ENCODE data around the gene TLR1.
"Not testable (repeated sequence)": the region's sequence is repeated elsewhere in the genome, so short reads cannot be mapped to it uniquely, and the experiment has no call there.

Gene TLR1

GRCh38 chr4:38804654-38805295, at the start of gene TLR1:
TSS of gene TLR1 (minus strand) at chr4:38804791. CDS start at chr4:38798831, 5,960 bp downstream.
- DNase-seq: peak; percentile 71 to 84

GRCh38 chr4:38846015-38846414, 41.4 kb upstream of the TLR1 start:
- DNase-seq: no peak

- no peak for DNase-seq
These were observed 38.4 kb upstream of the TLR1 start for GRCh38 chr4:38842994-38843393.

GRCh38 chr4:38837849-38838248, 33.3 kb upstream of the TLR1 start:
- no peak for DNase-seq

GRCh38 chr4:38837334-38837733, 32.7 kb upstream of the TLR1 start:
- no peak for DNase-seq

GRCh38 chr4:38834570-38834969, 30.0 kb upstream of the TLR1 start:
- no peak for DNase-seq

GRCh38 chr4:38832624-38833528, 28.3 kb upstream of the TLR1 start:
- no peak for DNase-seq

GRCh38 chr4:38832206-38832605, 27.6 kb upstream of the TLR1 start:
- DNase-seq: no peak

GRCh38 chr4:38831653-38832052, 27.1 kb upstream of the TLR1 start:
- no peak for DNase-seq

GRCh38 chr4:38829237-38829636, 24.6 kb upstream of the TLR1 start:
- DNase-seq: no peak

- no peak for DNase-seq
These were observed 19.2 kb upstream of the TLR1 start for GRCh38 chr4:38823766-38824165.

GRCh38 chr4:38822748-38823303, 18.2 kb upstream of the TLR1 start:
- no peak for DNase-seq

- no peak for DNase-seq
These were observed 17.1 kb upstream of the TLR1 start for GRCh38 chr4:38821739-38822138.

- DNase-seq: no peak
These were observed 15.9 kb upstream of the TLR1 start for GRCh38 chr4:38820329-38821061.

GRCh38 chr4:38819569-38819968, 15.0 kb upstream of the TLR1 start:
- no peak for DNase-seq

GRCh38 chr4:38818441-38818976, 13.9 kb upstream of the TLR1 start:
- DNase-seq: no peak

- peak; percentile 45 to 47 for DNase-seq
These were observed 11.5 kb upstream of the TLR1 start for GRCh38 chr4:38815885-38816782.

GRCh38 chr4:38814386-38814785, 9.8 kb upstream of the TLR1 start:
- DNase-seq: no peak

- DNase-seq: no peak
These were observed 6.7 kb upstream of the TLR1 start for GRCh38 chr4:38811297-38811696.

- not testable (repeated sequence) for DNase-seq
These were observed 2.9 kb upstream of the TLR1 start for GRCh38 chr4:38807462-38807861.

- not testable (repeated sequence) for DNase-seq
These were observed 1.7 kb upstream of the TLR1 start for GRCh38 chr4:38806251-38806650.

All from AML-193 (cell line).